Bone marrow (tissue), 2 donors: ENCODE measurements around the gene OCA2.

Experiments used
- DNase-seq, 2 donors: peaks; one replicate each; lab custom pipeline; 2025; lab: John Stamatoyannopoulos, UW

The OCA2 gene

DNA sequence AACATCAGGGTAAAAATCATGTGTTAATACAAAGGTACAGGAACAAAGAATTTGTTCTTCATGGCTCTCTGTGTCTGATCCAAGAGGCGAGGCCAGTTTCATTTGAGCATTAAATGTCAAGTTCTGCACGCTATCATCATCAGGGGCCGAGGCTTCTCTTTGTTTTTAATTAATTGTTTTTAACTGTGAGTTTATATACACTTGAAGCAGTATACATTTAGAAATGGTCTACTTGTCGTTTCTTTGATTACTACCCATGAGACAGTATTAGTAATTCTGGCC lies 21.2 kb upstream of the OCA2 start:
- DNase-seq = no peak

DNA sequence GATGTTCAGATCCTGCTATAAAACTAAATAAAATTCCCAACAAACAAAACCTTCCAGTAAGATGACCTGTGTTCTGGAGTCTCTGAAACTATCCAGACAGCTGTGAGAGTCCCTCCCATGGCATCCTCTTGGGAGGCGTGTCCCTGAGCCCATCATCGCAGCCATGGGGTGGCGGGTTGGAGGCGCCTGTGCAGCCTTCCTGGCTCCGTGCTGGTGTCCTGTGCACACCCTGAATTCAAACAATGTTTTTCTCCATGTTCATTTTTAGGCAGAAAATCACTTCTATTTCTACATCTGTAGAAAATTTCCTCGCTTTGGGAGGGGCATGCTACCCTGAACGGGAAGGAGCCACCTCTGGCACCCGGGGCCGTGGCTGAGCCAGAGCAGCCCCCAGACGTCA lies 19.4 kb upstream of the OCA2 start:
- no peak for DNase-seq

DNA sequence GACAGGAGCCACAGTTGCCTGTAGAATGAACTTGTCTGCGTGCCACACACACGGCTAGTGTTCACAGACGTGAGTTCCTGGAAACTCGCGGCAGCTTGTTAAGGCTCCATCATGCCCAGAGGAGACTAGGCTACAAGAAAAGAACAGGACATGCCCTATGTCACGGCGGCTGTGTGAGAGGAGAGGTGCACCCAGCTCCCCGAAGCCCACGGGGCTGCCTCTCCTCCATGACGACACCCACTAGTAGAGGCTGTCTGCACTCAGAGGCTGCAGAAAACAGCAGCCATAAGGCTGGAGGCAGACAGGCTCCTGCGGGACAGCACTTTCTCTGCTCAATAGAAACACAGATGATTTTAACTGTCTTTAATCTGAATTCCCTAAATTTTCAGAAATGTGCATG lies 19.0 kb upstream of the OCA2 start:
- no peak for DNase-seq

DNA sequence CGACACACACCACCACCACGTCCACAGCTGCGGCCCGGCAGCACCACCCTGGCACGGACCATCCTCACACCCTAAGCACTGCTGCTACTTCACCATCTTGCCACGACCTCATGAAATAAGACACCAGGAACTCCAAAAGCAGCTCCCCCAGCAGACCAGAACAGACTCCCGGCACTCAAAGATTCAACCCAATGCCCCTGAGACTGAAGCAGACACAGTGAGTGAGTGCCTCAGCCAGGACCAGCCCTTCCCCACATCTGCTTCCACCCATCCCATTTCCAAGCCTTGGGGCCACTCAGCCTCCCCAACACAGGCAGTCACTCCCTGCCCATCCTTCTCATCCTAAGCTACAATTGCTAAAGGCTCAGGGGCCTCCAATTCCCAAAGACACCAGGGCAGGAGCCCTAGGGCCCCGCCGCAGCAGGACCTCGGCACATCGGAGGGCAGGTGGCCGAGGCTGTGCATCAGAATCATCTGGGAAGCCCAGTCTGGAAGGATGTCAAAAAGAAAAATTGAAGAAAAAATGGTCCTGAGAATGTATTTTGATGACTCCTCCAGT lies 18.4 kb upstream of the OCA2 start:
- no peak for DNase-seq

DNA sequence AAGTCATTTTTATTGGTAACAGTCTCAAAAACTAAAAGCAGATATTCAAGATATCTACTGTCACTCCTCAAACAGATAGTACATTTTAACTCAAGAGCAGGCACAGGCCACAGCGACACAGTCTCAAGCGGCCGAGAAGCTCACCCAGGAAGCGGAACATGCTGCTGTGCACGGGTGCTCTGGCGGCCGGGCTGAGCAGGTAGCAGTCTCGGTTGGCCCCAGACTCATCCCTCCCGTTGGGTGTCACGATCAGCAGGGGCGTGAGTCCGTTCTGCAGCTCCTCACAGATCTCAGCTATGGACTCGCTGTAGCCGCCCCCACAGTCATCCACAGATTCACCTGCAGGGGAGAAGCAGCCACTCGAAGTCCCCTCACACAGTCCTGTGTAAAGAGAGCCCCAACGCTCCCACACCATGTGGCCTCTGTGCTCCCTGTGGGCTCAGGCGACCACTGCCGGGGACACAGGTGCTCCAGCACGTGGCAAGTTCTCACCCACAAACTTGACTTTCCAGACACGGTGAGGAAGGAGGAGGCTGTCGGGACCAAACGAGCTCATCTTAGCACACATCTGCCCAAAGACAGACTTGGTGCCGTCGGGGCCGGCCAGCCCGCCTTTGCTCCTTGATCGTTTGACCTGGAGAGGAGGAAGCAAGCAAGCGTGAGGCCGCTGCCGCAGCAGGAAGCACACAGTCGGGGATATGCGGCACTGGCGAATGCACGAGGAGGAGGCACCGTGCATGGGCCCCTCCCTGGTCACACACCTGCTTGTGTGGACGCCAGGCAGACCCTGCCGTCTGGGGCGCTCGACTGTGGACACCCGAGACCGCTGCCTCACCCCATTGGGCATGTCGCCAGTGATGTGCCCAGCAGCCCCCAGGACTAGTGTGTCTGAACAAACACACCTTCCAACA lies 17.7 kb upstream of the OCA2 start:
- no peak for DNase-seq

DNA sequence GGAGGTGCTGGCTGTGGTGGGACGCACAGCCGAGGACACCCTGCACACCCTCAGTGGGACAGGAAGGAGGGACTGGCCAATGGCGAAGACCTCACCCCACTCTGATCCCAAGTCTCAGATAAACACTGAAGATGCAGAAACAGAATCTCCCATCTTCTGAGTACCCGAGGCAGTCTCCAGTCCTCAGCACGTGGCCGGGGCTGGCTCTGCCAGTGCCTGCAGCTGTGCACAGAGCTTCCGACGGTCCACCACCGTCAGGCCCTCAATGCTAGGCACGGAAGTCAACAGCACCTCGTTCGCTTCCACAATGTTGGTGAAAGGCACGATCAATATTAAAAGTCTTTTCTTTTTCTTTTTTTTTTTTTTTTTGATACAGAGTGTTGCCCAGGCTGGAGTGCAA lies 16.8 kb upstream of the OCA2 start:
- DNase-seq = no peak

DNA sequence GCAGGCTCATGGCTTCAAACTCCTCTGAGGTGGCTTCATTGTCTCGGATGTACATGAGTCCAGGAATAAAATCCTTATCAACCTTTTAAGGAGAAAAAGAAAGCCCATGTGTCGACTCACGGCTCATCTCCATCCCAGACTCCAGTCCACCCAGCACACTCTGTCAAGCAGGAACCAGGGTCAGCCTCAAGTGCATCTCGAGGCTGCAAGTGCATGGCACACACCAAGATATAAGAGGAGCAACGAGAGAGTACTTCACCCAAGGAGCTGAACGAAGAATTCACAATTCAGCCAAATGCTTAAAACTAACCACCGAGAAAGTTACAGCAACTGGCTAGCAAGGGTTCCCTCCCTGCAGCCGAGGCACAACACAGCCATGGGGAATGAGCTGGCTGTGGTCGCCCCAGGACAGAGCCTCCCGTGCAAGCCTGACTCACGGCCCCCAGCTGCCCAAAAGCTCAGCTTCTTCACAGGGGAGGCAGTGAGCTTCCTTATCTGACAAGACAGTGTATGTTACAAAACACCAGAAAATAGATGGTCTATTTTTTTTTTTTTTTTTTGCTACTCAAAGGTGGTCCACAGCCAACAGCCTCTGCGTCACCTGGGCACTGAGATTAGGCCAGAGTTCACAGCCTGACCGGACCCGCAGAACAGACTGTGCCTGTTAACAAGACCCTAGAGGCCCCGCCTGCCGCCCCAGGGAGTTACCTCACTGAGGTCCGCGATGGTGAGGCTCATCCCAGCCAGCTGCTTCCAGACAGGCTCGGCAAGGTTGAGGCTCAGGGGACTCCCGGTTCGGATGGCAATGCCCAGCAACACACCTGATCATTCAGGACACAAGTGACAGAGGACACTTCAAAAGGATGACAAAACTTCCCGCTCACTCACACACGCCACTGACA lies 15.9 kb upstream of the OCA2 start:
- DNase-seq = no peak

DNA sequence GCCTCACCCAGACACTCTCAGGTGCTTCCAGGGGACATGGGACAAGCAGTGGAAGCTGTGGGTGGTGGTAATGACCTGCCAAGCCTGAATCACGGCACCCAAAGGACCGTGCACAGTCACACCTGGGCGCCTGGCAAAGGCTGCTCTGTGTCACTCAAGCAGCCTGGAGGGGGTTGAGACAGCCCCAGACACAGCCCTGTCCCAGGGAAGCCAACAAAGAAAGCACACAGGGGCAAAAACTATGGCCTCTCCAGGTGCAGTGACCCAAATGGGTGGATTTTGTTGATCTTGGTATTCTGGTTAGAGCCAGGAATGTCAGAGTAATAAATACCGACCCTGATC lies 15.0 kb upstream of the OCA2 start:
- DNase-seq = no peak

DNA sequence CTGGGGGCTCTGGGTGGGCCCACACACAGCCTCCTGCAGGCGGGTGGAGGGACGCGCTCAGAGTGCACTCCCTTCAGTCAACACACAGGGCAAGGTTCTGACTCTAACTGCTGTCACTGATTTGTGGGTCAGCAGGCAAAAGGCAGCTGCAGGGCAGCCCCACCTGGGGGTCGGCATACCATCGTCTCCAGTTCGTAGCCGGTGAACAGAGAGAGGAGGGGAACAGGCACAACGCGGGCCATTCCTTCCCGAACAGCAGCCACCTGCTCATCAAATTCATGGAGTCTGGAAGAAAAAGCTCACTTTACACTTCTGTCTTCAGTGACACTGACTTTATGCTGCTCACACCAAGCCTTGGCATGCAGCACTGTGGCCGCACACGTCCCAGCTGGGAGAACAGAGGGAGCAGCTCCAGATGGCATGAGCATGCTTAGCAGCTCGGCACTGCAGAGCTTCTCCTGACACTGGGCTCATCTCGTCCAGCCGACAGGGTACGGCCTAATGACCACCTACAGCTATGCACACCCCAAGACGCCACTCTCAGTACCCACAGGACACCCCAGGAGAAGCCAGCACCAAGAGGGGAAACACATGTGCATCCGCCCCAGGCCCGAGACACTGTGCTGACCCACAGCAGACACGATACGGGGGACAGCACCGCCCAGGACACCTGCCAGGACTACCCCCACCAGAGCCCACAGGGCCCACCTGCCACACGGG lies 14.4 kb upstream of the OCA2 start:
- DNase-seq = no peak

DNA sequence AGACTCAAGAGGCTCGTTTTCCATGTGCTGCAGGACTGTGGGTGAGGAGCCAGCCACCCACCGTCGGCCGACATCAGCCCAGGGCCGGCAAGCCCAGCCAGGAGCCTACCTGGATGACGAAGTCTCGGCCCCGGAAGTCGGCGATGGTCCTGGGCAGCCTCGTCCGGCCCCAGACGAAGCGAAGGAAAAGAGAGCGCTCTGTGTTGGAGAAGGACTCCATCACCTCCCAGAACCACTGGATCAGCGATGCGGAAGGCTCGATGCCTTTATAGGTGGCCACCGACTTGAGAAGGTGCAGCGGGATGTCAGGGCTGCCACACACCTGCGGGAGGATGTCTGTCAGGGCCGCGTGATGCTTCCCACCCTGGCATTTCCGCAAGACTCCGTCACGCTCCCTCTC lies 13.8 kb upstream of the OCA2 start:
- DNase-seq = no peak

DNA sequence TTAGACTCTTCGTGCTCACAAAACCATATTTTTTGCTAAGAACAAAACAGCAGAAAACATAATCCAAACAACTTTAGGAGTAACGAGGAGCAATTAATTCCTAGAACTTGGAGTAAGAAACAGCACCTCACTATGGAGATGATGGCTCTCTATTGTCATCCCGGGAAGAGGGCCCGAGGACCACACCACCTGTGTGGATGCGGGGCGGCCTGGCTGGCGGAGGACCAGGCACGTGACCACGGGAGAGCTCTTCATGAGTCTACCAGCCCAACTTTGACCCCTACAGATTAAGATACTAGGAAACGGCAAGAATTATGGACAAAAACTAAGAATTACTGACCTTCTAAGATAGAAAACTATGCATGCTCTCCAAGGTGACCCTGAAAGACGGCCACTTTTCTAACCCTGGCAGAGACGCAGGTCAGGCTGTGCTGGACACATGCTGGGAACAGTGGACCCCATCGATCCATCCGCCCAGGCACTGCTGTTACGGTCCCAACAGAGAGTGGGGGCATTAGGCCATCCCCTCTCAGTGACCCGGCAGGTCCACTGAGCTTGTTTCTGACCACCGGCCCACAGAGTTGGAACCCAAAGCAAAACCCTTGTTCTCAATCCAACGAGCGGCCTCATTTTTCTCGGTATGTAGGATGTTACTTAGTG lies 13.1 kb upstream of the OCA2 start:
- DNase-seq = no peak

DNA sequence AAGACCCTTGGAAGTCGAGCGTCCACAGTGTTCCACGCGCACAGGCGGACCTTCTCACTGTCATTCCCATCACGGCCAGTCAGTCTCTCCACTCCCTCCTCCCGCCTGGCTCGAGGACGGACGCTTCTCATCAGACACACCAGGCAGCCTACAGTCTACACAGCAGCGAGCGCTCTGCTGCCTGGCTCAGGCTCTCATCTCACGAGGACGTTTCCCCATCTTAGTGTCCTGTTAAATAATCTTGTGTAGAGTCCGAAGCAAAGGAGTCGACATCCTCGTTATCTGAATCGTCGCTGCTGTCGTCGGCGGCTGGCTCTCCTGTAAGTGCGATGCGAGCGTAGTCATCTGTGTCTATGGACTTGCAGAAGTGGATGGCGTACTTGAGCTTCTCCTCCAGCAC lies 12.4 kb upstream of the OCA2 start:
- no peak for DNase-seq

DNA sequence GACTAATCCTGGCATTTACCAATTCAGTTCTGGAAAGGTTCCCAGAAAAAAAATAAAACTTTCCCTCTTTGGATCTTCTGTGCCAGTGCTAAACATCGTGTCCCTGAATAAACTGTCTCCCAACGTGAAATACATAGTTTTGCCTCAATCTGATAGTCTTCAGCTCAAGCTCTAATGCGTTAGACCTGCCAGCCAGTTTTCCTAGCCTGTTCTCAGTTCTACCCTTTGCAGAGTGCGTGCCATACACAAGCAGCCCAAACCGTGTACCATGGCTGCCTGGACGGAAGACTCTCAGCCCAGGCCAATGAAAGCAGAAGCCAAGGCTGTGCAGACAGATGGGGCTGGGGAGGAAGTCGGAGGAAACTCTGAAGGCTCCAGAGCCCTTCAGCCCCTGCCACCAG lies 11.4 kb upstream of the OCA2 start:
- DNase-seq = no peak

DNA sequence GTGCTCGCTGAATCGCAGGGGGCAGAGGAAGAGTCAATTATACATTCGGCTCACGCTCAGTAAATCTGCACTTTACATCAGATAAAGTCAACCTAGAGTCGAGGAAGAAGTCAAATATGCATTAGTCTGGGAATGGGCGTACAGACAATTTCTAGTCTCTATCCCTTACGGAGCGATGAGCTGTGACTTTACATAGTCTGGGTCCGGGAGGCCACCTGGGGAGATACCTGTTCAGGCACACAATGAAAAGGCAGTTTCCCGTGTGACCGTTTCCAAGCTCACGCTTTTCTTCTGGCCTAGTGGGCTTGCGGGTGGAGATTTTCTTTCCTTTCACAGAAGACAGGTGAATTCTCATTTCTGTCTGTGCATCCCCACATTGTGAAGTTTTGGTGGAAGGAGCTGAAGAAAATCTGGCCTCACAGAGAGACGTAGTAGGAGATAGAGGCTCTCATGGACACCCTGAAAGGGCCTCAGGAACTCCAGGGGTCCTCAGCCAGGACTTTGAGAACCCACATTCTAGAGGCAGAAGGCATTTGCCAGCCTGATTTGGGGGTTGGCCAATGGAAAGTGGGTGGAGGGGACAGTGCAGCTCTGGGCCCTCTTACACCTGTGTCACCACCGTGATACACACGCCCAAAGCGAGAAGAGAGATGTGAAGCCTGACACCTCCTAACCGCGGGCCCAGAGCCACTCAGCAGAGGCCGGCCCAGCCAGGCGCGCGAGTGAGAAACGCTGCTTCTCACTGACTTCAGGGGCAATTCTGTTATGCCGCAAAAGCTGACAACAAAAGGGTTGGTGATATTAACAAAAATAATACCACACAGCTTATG lies 10.7 kb upstream of the OCA2 start:
- no peak for DNase-seq

DNA sequence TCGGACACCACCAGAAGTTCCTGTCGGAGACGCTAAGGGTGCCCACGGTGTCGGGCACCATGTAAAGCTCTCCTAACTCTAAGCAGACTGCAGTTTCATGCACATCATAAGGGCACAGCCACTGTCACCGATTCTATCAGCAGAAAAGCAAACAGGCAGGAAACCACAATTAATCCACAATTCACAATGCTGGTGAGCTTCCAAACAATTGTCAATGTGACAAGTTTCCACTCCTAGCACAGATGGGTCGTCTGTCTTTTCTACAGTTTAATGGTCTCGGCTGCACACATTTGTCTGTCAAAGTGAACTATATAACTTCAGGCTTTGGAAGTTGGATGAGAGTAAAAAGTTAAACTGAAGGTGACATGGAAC lies 8.8 kb upstream of the OCA2 start:
- DNase-seq = no peak

DNA sequence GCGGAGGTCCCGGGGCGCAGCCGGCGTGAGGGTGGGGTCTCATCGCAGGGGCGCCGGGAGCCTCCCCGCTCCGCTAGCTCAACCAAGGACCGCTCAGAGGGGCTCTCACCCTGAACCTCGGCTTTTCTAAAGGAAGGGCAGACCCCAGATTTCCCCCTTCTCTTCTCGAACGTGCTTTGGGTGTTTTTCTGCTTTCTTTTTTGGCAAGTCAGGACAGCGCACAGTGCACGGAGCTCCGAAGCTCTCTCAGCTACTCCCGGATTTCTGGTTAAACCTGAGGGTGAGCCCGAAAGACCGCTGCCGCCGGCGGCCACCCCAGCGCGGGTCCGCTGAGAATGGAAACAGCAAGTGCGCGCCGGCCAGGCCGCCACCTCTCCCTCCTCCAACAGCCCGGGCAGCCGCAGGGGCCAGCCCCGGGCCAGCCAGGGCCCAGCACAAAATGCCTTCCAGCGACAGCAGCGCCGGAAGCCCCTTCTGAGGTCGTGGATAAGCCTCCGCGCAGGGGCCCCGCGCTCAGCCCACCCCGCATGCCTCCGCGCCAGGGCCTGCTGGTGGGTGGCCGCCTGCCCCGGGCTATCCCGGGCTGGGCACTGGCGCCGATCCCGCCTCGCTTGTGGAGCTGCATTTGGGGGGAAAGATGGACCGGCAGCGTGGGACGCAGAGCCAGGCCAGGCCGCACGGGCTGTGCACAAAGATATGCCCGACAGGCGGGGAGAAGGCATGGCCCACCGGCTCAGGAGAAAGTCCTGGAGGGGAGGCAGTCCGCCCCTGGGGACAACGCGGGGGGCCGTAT lies 8.2 kb upstream of the OCA2 start:
- no peak for DNase-seq

DNA sequence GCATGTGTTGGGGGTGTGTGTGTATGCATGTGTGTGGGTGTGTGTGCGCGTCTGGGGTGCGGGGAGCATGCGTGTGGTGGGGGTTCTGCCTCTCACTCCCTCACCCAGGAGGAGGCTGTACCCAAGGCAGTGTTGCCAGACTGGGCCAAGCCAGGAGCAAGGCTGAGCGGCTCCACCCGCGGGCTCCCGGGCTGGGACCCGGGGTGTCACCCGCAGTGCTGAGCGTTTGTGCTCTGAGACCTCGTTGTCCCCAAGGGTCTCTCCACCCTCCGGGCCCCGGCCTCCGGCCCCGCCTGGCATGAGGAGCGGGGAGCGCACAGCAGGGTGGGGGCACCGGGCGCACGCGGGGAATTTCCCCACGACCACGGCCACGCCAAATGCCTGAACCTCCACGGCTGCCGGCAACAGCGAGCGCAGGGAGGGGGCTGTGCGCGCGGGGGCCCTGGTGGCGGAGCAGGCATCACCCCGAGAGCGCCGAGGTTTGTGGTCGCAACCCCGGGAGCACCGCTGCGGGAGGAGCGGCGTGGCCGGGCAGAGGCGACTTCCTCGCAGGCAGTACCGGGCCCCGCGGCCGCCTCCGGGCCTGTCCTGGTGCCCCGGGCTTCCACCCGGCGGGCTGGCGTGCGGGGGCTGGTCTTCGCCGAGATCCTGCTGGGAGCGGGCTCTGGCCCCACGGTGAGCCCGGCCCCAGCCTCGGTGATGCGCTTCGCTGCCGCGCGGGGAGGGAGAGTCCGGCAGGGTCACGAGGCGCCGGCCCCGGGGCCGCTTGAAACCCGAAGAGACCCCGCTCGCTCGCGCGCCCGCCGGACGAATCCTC lies 7.4 kb upstream of the OCA2 start:
- DNase-seq = no peak

DNA sequence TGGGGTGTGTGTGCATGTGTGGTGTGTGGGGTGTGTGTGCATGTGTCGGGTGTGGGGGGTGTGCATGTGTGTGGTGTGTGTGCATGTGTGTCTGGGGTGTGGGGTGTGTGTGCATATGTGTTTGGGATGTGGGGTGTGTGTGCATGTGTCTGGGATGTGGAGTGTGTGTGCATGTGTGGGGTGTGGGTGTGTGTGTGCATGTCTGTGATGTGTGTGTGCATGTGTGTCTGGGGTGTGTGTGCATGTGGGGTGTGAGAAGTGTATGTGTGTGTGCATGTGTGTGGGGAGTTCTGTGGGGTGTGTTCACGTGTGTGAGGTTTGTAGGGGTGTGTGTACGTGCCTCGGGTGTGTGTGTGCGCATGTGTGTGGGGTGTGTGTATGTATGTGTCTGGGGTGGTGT lies 6.7 kb upstream of the OCA2 start:
- DNase-seq = no peak

DNA sequence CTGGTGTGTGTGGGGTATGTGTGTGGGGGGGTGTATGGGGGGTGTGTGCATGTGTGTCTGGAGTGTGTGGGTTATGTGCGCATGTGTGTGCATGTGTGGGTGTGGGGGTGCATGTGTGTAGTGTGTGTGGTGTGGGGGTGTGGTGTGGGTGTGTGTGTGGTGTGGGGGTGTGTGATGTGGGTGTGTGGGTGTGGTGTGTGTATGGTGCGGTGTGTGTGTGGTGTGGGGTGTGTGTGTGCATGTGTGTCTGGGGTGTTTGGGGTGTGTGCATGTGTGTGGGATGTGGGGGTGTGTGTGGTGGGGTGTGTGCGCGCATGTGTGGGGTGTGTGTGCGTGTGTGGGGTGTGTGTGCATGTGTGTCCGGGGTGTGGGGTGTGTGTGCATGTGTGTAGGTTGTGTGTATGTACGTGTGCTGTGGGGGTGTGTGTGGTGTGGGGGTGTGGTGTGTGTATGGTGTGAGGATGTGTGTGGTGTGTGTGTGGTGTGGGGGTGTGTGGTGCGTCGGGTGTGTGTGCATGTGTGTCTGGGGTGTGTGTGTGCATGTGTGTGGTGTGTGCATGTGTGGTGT lies 6.2 kb upstream of the OCA2 start:
- DNase-seq = no peak
